HG03571 (cell line): ENCODE data around the gene IFNAR1.
"Not testable (repeated sequence)": the region's sequence is repeated elsewhere in the genome, so short reads cannot be mapped to it uniquely, and the experiment has no call there.

Experiments
- ATAC-seq: cut with Tn5 transposase; IDR thresholded peaks from one replicate; pipeline ENCODE4 v1.9.1; 2021; ENCODE audit not compliant: unreplicated experiment

Gene IFNAR1

DNA sequence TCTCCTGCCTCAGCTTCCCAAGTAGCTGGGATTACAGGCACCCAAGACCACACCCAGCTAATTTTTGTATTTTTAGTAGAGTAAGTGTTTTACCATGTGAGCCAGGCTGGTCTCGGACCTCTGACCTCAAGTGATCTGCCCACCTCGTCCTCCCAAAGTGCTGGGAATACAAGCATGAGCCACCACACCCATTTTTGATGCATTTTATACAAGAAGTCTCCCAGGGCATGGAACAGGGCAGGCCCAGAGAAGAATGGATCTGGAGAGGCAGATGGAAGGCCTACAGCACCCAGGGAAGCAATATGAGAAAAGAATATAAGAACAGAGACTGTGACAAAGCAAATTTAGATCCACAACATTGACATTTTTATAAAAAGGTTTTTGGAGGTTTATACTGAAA is 18.8 kb upstream of the IFNAR1 start:
- no peak for ATAC-seq

GRCh38 chr21:33308586-33309490 is 15.9 kb upstream of the IFNAR1 start:
- ATAC-seq: peak; percentile 85

DNA sequence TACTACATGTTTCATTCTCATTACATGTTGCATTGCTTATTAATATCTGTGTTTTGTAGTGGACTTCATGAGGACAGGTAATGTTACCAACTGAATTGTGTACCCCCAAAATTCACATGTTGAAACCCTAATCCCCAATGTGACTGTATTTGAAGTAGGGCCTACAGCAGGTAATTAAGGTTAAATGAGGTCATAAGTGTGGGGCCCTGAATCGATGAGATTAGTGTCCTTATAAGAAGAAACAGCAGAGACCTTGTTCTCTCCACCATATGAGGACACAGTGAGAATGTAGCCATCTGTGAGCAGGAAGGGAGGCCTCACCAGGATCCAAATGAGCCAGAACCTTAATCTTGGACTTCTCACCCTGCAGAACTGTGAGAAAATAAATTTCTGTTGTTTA is 15.0 kb upstream of the IFNAR1 start:
- no peak for ATAC-seq

DNA sequence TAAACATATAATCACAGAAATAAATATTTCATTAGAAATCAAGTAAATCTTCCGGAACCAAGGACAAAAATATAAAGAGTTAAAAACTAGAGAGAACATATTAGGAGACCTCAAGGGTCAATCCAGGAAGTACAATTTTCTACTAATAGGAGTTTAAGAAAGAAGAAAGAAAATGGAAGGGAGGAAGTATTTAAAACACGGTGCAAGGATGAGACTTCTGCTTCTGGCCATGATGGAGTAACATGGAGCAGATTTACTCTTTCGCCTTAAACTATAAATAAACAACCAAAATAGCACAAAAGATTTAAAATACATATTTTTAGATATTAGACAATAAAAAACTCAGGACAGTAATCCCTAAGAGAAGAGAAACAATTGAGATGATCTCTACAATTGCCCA is 12.6 kb upstream of the IFNAR1 start:
- ATAC-seq: no peak

- ATAC-seq: no peak
Observed at GRCh38 chr21:33313183-33313582, 11.6 kb upstream of the IFNAR1 start.

DNA sequence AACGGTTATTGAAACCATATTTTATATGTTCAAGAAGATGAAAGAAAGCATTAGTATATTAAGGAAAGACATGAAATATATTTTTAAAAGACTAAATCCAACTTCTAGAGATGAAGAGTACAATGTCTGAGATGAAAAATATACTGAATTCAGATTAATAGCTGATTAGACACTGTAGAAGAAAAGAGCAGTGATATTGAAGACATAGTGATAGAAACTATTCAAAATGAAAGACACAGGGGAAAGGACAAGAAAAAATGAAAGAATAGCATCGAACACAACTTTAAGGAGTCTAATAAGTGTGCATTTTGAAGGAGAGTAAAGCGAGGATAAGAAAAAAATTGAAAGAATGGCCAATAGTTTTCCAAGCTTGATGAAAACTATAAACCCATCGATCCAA is 11.2 kb upstream of the IFNAR1 start:
- no peak for ATAC-seq

- ATAC-seq: no peak
Observed at GRCh38 chr21:33314111-33314510, 10.7 kb upstream of the IFNAR1 start.

DNA sequence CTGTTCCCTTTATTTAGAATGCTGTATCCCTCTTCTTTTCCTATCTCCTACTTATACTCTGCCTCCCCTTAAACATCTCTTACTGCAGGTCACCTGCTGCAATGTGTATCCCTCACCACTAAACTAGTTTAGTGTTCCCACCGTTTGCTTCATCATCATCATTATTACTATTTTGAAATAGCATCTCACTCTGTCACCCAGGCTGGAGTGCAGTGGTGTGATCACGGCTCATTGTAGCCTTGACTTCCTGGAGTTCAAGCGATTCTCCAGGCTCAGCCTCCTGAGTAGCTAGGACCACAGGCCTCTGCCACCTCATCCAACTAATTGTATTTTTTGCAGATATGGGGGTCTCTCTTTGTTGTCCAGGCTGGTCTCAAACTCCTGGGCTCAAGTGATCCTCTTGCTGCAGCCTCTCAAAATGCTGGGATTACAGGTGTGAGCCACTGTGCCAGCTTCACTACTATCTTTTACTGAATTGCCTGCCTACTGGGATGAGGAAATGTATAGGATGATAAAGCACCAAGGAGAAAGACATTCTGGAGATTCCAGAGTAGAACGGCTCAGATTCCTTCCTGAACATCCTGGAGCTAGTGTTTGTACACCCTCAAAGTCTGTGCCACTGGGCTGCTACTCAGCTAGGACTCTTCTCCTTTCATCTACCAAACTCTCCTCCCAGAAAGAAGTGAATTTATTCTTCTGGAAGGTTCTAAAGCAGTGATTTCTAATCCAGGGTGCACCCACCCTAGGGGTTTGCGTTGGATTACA is 8.6 kb upstream of the IFNAR1 start:
- no peak for ATAC-seq

DNA sequence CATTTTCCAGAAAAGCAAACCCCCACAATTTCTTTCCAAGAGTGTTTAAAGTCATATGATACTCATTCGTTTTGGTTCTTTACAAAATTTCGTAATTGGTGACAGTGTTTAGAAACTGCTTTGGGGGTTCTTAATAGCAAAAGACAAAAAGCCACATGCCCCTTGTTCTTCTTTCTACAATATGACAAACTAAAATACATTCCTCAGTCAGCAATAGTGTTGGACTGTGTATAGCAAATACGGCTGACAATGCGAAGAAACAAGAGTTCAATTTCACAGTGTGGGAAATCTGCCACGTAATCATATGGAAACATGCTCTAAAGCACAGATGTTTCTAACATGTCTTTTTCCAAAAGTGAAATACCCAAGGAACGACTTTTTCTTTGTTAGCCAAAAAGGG is 7.6 kb upstream of the IFNAR1 start:
- ATAC-seq: no peak

DNA sequence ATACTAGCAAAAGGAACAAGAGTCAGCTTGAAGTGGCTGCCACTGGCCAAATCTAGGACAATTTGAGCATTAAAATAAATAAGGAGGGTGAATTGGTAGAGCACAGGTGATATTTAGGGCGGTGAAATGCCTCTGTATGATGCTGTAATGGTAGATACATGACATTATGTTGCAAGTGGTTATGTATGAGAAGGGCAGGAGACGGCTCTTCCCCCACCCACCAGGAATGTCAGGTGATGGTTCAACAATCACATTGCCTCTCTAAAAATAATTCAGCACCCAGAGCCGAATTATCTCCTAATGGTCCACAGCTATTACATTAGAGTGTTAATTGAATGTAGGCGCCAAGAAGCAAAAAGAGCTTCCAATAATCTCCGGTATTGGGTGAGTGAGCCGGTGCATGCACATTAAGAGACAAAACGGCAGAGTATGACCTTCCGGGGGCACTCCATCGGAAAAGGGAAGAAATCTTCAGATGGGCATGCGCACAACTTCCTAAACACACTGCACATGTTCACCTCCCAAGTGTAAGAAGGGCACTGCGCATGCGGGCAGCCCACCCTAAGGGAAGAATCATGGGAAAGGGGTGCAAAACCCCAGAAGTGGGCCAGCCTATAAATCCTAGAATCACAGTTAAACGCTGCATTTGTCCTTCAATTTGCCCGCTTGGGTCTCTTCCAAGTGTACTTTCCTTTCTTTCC is 6.8 kb upstream of the IFNAR1 start:
- no peak for ATAC-seq

DNA sequence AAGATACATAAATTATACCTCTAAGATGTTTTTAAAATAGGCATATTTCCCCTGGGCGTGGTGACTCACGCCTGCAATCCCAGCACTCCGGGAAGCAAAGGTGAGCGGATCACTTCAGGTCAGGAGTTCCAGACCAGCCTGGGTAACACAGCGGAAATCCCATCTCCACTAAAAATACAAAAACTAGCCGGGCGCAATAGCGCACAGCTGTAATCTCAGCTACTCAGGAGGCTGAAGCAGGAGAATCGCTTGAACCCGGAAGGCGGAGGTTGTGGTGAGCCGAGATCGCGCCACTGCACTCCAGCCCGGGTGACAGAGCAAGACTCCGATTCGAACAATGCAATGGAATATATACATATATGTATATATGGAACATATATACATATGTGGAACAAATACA is 3.8 kb upstream of the IFNAR1 start:
- ATAC-seq: not testable (repeated sequence)

DNA sequence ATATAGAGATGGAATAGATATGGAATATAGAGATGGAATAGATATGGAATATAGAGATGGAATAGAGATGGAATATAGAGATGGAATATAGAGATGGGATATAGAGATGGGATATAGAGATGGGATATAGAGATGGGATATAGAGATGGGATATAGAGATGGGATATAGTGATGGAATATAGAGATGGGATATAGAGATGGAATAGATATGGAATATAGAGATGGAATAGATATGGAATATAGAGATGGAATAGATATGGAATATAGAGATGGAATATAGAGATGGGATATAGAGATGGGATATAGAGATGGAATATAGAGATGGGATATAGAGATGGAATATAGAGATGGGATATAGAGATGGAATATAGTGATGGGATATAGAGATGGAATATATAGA is 1.2 kb upstream of the IFNAR1 start:
- ATAC-seq: not testable (repeated sequence)

- peak; percentile 37 for ATAC-seq
Observed at GRCh38 chr21:33325222-33326067, 675 bp downstream of the IFNAR1 start.

DNA sequence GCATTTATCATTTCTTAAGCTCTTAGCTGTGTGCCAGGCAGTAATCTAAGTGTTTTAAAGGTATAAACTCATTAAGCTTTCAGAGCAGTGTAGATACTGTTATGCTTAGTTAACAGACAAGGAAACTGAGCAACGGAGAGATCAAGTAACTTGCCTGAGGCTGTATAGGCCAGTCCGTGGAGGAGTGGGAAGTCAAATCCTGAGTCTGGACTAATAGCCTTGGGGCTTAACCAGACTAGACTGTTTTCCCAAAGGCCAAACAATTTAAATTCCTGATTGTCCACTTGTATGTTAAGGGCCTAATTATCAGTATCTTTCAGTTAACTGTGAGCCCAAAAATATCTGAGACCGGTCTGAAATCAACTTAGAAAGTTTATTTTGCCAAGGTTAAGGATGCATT is 2.6 kb downstream of the IFNAR1 start:
- no peak for ATAC-seq

DNA sequence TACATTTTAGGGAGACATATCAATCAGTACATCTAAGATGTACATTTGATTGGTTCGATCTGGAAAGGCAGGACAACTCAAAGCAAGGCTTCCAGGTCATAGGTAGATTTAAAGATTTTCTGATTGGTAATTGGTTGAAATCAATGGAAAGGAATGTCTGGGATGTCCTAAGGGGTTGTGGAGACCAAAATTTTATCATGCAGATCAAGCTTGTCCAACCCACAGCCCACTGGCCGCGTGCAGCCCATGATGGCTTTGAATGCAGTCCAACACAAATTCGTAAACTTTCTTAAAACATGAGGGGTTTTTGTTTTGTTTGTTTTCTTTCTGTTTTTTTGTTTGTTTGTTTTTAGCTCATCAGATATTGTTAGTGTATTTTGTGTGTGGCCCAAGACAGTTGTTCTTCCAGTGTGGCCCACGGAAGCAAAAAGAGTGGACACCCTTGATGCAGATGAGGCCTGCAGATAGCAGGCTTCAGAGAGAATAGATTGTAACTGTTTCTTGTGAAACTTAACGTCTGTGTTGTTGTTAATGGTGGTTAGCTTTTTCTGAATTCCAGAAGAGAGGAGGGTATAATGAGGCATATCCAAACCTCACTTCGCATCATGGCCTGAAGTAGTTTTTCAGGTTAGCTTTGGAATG is 3.1 kb downstream of the IFNAR1 start:
- ATAC-seq: no peak

DNA sequence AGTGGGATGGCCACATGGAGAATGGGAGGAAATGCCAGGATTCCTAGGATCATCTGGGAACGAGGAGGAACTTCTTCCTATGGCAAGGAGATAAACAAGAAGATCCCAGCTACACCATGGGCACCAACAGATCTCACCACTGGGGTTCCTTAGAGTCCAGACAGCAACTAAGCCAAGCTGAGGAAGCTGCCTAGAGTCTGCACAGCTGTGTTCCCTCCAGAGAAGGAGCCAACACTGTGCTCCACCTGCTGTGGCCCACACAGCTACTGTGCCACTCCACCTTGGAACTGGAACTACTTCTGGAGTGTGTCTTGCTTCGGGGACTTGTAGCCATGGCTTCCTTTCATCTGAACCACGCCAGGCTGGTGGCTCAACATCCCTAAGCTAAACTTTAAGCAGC is 6.0 kb downstream of the IFNAR1 start:
- ATAC-seq: no peak

- ATAC-seq: peak; percentile 73
Observed at GRCh38 chr21:33332143-33332542, 7.4 kb downstream of the IFNAR1 start.

GRCh38 chr21:33334191-33334590 is 9.4 kb downstream of the IFNAR1 start:
- ATAC-seq: no peak

- no peak for ATAC-seq
Observed at GRCh38 chr21:33334824-33335223, 10.1 kb downstream of the IFNAR1 start.

GRCh38 chr21:33339135-33339534 is 14.4 kb downstream of the IFNAR1 start:
- ATAC-seq: no peak
